ENCODE data around the gene ZSCAN5A. TPM values are rescaled to one million over a fixed set of nuclear protein-coding genes. Genes with fewer than 3 reads are reported as not detected.
A peak's percentile ranks its signal among the peaks of the same experiment; 100 is the strongest.
"Not testable (repeated sequence)": the region's sequence is repeated elsewhere in the genome, so short reads cannot be mapped to it uniquely, and the experiment has no call there.

ZSCAN5A gene
- total RNA-seq, 2 experiments from 2014 or later = 6.2 to 6.7 TPM

DNA sequence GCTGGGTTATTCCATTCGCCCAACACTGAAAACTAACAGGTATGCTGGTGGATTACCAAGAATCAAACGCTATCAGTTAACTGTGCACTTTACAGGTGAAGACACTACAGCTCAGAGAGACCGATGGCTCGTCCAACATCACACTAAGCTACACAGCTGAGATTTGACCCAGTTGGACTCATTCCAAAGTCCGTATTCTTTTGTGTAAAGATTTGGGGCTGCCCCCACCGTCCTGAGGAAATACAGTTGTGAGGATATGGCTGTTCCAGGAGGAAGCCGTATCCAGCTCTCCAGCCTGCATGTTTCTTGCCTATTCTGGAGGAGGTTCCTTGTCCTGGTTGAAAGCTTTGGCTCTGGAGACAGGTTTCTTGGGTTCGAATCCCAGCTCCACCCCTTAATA is 4.2 kb downstream of the ZSCAN5A start:
- peaks cover 17% of the 10 kb centered on the region for H3K4me1 Mint-ChIP-seq
- no peak overlapping the region for H3K27ac Mint-ChIP-seq
- DNase-seq = no peak
- no peaks in the 10 kb centered on the region for H3K27me3 Mint-ChIP-seq
- H3K9me3 Mint-ChIP-seq = no peaks in the 10 kb centered on the region
- peaks cover 20% of the 10 kb centered on the region for H3K36me3 Mint-ChIP-seq (ENCODE audit: low read depth)
- POLR2A ChIA-PET = no interaction called here
- H3K4me3 Mint-ChIP-seq = no peak overlapping the region
- CTCF ChIA-PET = interaction anchor here (0.8 to 2.7 kb wide), 8 partner anchors 8 to 189 kb away, joined by 3 to 19 read pairs (median 4); partner anchors contain the start of gene ZNF787

GRCh38 chr19:56309511-56310185 is 5.0 kb downstream of the ZSCAN5A start:
- peak; percentile 66 for DNase-seq
- Mint-ChIP-seq H3K4me3 (no peak overlapping the region), H3K27ac (no peak overlapping the region), H3K27me3 (no peaks in the 10 kb centered on the region), H3K36me3 (ENCODE audit: low read depth) (peaks cover 20% of the 10 kb centered on the region), H3K4me1 (peaks cover 17% of the 10 kb centered on the region), H3K9me3 (no peaks in the 10 kb centered on the region)
- ChIA-PET POLR2A (no interaction called here), CTCF (interaction anchor here (0.7 to 2.7 kb wide), 12 partner anchors 9 to 205 kb away, joined by 3 to 19 read pairs (median 4); partner anchors contain the start of gene ZNF787)

DNA sequence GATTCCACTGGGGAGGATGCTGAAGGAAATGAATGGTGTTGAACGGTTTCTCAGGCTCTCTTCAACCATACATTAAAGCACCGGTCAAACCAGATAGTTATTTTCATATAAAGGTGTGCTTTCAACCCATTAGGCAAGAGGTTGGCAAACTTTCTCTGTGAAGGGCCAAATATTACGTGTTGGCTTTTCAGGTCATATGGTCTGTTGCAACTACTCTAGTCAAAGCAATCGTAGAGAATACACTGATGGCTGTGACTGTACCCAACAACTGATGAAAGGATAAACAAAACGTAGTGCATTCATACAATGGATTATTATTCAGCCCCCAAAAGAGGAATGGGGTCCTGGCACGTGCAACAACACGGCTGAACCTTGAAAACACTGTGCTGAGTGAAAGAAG is 5.8 kb downstream of the ZSCAN5A start:
- Mint-ChIP-seq H3K36me3 (ENCODE audit: low read depth) (peaks cover 26% of the 10 kb centered on the region), H3K27ac (no peak overlapping the region), H3K4me1 (peaks cover 17% of the 10 kb centered on the region), H3K9me3 (no peaks in the 10 kb centered on the region), H3K4me3 (no peak overlapping the region), H3K27me3 (no peaks in the 10 kb centered on the region)
- ChIA-PET POLR2A (no interaction called here), CTCF (no interaction called here)
- DNase-seq = no peak

GRCh38 chr19:56307062-56307461 is 7.6 kb downstream of the ZSCAN5A start:
- H3K4me3 Mint-ChIP-seq, H3K9me3 Mint-ChIP-seq, H3K27ac Mint-ChIP-seq, POLR2A ChIA-PET, H3K4me1 Mint-ChIP-seq, DNase-seq, H3K27me3 Mint-ChIP-seq, CTCF ChIA-PET: not testable (repeated sequence)
- H3K36me3 Mint-ChIP-seq (ENCODE audit: low read depth) = peaks cover 22% of the 10 kb centered on the region

GRCh38 chr19:56306016-56306415 is 8.6 kb downstream of the ZSCAN5A start:
- no peak overlapping the region for H3K27ac Mint-ChIP-seq
- CTCF ChIA-PET = interaction anchor here (1.0 kb wide), 1 partner anchor 53 kb away, joined by 4 read pairs; no protein-coding TSS in a partner anchor
- peaks cover 18% of the 10 kb centered on the region for H3K4me1 Mint-ChIP-seq
- H3K9me3 Mint-ChIP-seq = peaks cover 4% of the 10 kb centered on the region
- DNase-seq = no peak
- peaks cover 25% of the 10 kb centered on the region for H3K36me3 Mint-ChIP-seq (ENCODE audit: low read depth)
- POLR2A ChIA-PET = no interaction called here
- H3K4me3 Mint-ChIP-seq = no peak overlapping the region
- no peaks in the 10 kb centered on the region for H3K27me3 Mint-ChIP-seq

- Mint-ChIP-seq H3K27me3 (no peaks in the 10 kb centered on the region), H3K4me3 (no peak overlapping the region), H3K9me3 (peaks cover 4% of the 10 kb centered on the region), H3K4me1 (peaks cover 22% of the 10 kb centered on the region), H3K36me3 (ENCODE audit: low read depth) (peaks cover 28% of the 10 kb centered on the region), H3K27ac (no peak overlapping the region)
- ChIA-PET POLR2A (no interaction called here), CTCF (no interaction called here)
- DNase-seq = no peak
Measured at GRCh38 chr19:56304243-56304642, 10.4 kb downstream of the ZSCAN5A start.

- DNase-seq = no peak
- ChIA-PET POLR2A (no interaction called here), CTCF (no interaction called here)
- Mint-ChIP-seq H3K27ac (peak overlapping the region; percentile 62), H3K4me3 (peak overlapping the region; percentile 58), H3K27me3 (no peaks in the 10 kb centered on the region), H3K9me3 (peaks cover 4% of the 10 kb centered on the region), H3K36me3 (ENCODE audit: low read depth) (peaks cover 21% of the 10 kb centered on the region), H3K4me1 (peaks cover 22% of the 10 kb centered on the region)
Measured at GRCh38 chr19:56301886-56302620, 12.6 kb downstream of the ZSCAN5A start.

DNA sequence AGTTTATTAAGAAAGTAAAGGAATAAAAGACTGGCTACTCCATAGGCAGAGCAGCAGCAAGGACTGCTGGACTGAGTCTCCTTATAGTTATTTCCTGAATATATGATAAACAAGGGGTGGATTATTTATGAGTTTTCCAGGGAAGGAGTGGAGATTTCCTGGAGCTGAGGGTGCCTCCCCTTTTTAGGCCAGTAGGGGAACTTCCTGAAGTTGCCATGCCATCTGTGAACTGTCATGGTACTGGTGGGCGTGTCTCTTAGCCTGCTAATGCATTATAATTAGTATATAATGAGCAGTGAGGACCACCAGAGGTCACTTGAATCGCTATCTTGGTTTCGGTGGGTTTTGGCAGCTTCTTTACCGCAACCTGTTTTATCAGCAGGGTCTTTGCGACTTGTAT is 13.5 kb downstream of the ZSCAN5A start:
- CTCF ChIA-PET = no interaction called here
- Mint-ChIP-seq H3K4me1 (peaks cover 22% of the 10 kb centered on the region), H3K4me3 (no peak overlapping the region), H3K27ac (peak overlapping the region; percentile 62), H3K27me3 (no peaks in the 10 kb centered on the region), H3K36me3 (ENCODE audit: low read depth) (peaks cover 21% of the 10 kb centered on the region), H3K9me3 (peaks cover 4% of the 10 kb centered on the region)
- POLR2A ChIA-PET = no interaction called here
- DNase-seq = no peak

DNA sequence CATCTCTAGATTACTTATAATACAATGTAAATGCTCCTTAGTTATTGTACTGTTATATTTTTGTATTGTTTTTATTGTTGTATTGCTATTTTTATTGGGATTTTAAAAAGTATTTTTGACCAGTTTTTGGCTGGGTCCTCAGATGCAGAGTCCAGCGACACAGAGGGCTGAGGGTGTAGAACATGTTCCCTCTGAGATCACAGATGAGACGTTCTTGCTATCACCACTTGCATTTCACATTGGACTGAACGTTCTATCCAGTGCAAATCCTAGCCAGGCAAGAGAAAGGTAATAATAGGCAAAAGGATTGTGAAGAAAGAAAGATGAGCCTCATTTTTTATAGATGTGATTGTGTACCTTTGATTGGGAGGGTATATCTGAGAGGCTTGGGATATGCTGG is 15.0 kb downstream of the ZSCAN5A start:
- POLR2A ChIA-PET = interaction anchor here (0.7 kb wide), 1 partner anchor 1370 kb away, joined by 3 read pairs; no protein-coding TSS in a partner anchor
- Mint-ChIP-seq H3K4me3 (no peak overlapping the region), H3K9me3 (peaks cover 4% of the 10 kb centered on the region), H3K27me3 (no peaks in the 10 kb centered on the region), H3K4me1 (peaks cover 22% of the 10 kb centered on the region), H3K27ac (peak overlapping the region; percentile 2), H3K36me3 (ENCODE audit: low read depth) (peaks cover 23% of the 10 kb centered on the region)
- CTCF ChIA-PET = interaction anchor here (1.1 to 2.4 kb wide), 3 partner anchors 10 to 49 kb away, joined by 3 to 13 read pairs (median 6); no protein-coding TSS in a partner anchor
- DNase-seq = no peak

DNA sequence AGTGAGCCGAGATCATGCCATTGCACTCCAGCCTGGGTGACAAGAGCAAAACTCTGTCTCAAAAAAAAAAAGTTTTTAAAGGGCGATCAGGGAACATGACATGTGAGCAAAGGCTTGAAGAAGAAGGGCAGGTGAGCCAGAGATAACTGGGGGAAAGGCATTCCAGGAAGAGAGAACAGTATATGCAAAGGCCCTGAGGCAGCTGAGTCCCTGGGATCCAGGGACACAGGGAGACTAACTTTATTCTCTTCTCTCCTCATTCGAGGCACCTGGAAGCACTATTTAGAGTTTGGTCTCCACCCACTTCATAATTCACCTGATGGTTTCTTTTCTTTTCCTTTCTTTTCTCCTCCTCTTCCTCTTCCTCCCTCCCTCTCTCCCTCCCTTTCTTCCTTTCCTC is 17.6 kb downstream of the ZSCAN5A start:
- no peak for DNase-seq
- ChIA-PET POLR2A (no interaction called here), CTCF (no interaction called here)
- H3K27me3 Mint-ChIP-seq = no peaks in the 10 kb centered on the region
- no peak overlapping the region for H3K27ac Mint-ChIP-seq
- H3K4me1 Mint-ChIP-seq = peaks cover 13% of the 10 kb centered on the region
- H3K36me3 Mint-ChIP-seq (ENCODE audit: low read depth) = peaks cover 18% of the 10 kb centered on the region
- H3K9me3 Mint-ChIP-seq = peaks cover 8% of the 10 kb centered on the region
- no peak overlapping the region for H3K4me3 Mint-ChIP-seq

DNA sequence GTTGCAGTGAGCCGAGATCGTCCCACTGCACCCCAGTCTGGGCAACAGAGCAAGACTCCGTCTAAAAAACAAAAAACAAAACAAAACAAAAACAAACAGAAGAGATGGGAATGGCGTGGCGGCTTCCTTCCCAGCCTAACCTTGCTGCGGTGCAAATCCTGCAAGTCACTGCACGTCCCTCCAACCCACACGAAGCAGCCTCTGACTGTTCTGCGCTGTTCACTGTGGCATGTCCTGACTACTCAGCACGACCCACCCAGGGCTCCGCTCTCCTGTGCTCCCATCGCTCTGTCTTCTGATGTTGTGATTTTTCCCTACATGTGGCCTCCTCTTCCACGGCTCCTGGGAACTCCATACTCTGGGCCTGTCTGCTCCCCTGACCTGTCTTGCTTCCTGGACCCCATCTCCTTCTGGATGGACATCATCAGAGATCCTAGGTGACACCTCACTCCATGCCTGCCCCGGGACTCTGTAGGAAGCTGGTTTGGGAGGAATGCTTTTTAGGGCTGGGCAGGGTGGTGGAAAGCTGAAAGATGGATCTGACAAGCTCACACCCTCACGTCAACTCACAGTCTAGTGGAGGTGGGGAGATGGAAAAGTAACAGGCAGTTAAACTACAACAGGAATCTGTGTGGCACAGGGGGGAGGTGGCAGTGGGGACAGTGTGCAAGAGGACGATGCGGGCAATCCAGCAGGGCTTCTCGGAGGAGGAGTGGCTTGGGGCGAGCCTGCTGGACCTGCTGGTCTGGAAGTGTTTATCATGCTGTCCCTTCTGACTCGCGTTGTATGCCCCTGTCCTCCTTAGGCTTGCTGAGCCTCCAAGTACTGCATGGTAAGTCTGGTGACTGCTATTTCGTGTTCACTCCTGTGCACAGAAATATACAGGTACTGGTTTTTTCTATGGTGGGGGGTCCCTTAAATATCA is 18.8 kb downstream of the ZSCAN5A start:
- peaks cover 4% of the 10 kb centered on the region for H3K9me3 Mint-ChIP-seq
- CTCF ChIA-PET = no interaction called here
- no peak overlapping the region for H3K27ac Mint-ChIP-seq
- H3K36me3 Mint-ChIP-seq (ENCODE audit: low read depth) = peaks cover 10% of the 10 kb centered on the region
- POLR2A ChIA-PET = no interaction called here
- no peaks in the 10 kb centered on the region for H3K27me3 Mint-ChIP-seq
- H3K4me1 Mint-ChIP-seq = peaks cover 1% of the 10 kb centered on the region
- no peak overlapping the region for H3K4me3 Mint-ChIP-seq
- no peak for DNase-seq

DNA sequence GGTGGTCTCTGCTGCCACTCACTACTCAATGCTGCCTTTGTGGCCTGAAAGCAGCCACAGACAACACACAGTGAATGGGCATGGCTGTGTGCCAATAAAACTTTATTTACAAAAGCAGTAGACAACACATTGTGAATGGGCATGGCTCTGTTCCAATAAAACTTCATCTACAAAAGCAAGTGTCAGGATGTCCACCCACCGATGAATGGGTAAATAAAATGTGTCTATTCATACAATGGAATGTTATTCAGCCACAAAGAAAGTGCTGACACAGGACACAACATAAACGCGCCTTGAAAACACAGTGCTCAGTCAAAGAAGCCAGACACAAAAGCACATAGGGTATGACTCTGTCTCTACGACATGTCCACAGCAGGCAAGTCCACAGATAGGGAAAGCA is 20.1 kb downstream of the ZSCAN5A start:
- no peaks in the 10 kb centered on the region for H3K4me1 Mint-ChIP-seq
- ChIA-PET CTCF (no interaction called here), POLR2A (no interaction called here)
- H3K27me3 Mint-ChIP-seq = no peaks in the 10 kb centered on the region
- peaks cover 9% of the 10 kb centered on the region for H3K36me3 Mint-ChIP-seq (ENCODE audit: low read depth)
- H3K27ac Mint-ChIP-seq = no peak overlapping the region
- no peak overlapping the region for H3K4me3 Mint-ChIP-seq
- H3K9me3 Mint-ChIP-seq = peaks cover 4% of the 10 kb centered on the region
- no peak for DNase-seq

DNA sequence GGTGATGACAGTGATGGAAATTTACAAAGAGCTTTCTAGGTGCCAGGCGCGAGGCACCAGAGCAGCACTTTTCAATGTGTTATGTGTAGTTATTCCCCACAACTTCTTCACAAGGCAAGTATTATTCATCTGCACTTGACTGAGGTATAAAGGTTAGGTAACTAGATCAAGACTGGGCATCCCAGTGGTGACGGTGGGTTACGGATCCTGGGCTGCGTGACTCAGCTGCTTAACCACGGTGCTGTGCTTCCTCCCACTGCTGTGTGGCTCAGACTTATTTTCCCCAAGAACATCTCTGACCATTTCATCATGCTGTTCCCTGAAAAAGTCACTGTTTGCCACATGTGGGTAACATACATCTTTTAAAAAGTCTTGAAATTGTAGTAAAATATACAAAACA is 22.8 kb downstream of the ZSCAN5A start:
- peaks cover 4% of the 10 kb centered on the region for H3K9me3 Mint-ChIP-seq
- H3K27me3 Mint-ChIP-seq = no peaks in the 10 kb centered on the region
- CTCF ChIA-PET = no interaction called here

More for the DNA sequence above, 22.8 kb downstream of the ZSCAN5A start:
- no peak for DNase-seq
- H3K4me3 Mint-ChIP-seq = no peak overlapping the region
- no peaks in the 10 kb centered on the region for H3K4me1 Mint-ChIP-seq
- H3K36me3 Mint-ChIP-seq (ENCODE audit: low read depth) = peaks cover 9% of the 10 kb centered on the region
- POLR2A ChIA-PET = no interaction called here
- no peak overlapping the region for H3K27ac Mint-ChIP-seq
